NCI-H345 (cell line): ENCODE data around the gene SUN2.
A peak's percentile ranks its signal among the peaks of the same experiment; 100 is the strongest.

Source experiments
- DNase-seq: peaks from one replicate; lab custom pipeline; 2025; lab: John Stamatoyannopoulos, UW

Gene SUN2

DNA sequence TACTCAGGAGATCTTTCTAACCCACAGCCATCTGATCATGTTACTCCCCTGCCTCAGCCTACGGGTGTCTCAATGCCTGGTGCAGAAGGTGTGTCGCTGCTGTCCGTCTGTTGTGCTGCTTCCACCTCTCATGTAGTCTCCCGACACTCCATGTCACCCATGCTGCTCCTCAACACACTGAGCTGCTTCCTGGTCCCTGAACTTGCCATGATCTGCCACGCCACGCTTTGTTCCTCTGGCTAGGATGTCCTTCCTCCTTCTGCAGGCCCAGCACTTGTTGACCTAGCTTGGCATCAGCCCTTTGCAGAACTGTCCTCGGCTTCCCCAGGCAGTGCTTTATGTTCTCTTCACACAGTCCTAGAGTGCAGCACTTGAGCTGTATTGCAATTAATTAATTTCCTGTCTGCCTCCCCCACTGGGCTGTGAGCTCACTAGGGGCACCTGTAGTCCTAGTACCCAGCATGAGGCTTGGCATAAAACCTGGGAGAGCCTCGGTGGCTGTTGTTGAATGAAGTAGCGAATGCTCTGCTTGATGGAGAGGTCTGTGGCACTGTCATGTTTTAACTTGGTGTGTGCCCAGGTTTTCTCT is 40.5 kb downstream of the SUN2 start:
- peak; percentile 23 for DNase-seq

DNA sequence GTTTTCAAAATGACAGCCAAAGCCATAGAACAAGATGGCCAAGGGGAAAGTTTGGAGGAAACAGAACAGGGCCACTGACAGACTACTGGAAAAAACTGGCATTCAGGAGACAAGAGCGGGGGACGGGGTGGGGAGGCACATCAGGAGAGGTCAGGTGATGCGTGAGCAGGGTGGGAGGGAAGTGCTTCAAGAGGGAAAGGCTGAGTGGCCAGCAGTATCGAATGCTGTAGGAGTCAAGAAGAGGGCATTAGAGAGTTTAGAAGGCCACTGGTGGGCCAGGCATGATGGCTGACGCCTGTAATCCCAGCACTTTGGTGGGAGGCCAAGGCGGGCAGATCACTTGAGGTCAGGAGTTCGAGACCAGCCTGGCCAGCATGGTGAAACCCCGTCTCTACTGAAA is 41.9 kb downstream of the SUN2 start:
- no peak for DNase-seq

DNA sequence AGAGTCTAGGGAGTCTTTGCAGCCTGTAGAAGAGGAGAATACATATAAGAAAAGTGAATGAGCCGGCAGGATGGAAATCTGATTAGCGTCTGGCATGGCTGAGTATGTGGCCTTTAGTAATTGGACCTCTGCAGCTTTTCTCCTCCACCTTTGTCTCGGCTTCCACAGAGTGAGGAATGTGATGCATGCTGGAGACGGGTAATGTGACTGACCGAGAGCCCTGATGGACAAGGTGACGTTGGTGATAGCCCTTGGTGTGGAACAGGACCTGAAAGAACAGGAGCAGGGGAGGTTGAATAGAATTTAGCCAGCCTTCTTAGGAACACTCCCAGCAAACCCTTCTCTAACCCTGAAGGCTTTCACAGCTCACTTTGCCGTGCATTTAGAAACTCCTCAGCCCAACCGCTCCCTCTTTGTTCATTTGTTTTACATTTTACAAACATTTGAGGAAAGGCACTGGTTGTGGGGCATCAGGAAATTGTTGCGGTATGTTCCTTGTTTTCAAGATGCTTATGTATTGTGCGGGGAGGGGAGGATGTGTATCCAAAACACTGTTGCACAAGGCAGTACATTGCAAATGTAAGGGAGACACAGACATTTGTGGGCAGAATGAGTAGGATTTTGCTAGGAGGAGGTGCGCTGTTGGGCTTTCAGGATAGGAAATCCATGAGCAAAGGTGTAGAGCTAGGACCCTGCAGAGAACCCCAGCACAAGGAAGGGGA is 43.2 kb downstream of the SUN2 start:
- no peak for DNase-seq

DNA sequence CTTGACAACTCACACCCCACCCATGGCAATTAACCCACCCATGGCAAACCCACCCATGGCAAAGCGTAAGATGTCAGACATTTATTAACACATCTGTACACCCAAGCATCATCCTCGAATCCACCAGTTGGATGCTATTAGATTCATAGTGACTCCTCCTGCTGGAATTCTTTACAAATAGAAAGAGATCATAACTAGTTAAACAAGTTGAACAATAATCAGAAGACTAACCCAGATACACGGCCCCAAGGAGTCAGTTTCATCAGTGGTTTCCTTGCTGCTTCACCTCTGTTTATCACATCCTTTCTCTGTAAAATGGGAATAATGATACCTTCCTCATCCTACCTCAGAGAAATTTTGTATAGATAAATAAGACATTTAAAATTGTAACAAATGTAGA is 44.9 kb downstream of the SUN2 start:
- DNase-seq: no peak

DNA sequence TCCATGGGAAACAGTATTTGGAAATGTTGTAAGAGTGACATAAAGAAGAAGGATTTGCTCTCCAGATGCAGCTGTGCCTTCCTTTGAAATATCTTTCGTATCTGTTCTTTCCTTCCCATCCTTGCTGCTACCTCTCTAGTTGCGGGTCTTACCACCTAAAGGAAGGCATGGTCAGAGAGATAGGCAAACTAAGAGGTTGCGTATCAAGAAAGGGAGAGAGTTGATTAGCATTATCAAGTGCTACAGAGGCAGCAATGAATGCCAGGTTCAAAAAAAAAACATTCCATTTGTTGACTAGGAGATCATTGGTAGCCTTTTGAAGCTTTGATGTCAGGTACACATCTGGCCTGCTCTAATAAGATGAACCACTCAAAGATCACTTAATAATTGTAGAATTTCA is 45.4 kb downstream of the SUN2 start:
- no peak for DNase-seq

DNA sequence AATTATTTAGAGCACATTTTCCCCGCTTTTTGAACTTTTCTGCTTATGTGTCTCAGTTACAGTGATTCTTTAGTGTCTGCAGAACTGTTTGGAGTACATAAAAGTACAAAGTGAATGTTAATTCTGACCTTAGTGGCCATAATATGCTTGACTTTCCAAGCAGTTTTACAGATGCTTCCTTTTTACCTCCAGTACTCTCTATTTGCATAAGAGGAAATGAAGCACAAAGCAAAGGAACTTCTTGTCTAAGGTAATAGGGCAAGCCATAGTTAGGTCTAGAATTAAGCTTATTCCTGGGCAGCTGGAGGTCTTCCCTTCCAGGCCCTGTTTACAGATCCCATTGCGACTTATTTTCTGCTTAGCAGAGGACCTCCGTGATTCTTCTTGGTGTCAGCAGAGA is 46.5 kb downstream of the SUN2 start:
- no peak for DNase-seq

DNA sequence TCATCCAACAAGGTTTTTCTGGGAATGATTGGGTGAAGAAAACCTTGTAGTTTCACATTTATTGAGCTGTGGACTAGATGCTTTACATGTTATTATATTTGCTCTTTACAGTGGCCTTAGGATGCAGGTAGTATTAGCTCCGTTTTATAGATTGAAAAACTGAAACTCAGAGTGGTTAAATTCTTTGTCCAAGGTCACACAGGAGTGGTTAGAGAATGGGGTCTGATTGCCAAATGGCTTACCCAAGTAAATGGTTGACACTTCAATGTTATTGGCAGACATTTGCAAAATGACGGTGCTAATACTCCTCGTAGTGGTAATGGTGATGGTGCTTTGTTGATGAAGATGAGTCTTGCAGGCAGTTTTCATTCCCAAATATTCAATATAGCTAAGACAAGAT is 47.8 kb downstream of the SUN2 start:
- DNase-seq: no peak

DNA sequence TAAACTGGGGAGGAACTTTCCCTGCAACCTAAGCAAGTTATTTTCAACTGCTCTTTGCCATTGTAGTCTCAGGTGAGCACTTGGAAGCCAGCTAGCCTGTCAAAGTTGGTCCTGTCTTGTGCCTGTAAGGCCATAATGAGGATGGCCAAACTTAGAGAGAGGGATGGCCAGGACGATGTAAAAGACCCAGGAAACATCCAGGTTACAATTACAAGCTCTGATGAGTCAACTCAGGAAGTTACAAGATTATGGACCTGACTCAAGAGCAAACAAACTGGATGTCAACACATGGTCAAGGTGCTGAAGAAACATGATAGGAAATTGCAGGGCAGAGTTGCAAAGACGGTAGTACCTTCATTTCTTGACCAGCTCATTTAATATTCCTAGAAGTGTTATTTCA is 48.5 kb downstream of the SUN2 start:
- no peak for DNase-seq

DNA sequence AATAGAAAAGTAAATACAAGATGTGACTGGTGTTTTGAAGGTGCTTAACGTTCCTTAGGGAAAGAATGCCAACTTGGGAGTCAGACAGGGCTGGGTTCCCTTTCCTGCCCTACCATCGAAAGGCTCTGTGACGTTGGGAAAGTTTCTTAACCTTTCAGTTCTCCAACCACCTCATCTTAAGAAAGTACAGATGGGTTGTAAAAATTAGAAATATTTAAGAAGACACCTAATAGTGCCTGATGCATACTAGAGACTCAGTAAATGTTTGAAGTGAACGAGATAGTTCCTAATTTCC is 49.0 kb downstream of the SUN2 start:
- no peak for DNase-seq

DNA sequence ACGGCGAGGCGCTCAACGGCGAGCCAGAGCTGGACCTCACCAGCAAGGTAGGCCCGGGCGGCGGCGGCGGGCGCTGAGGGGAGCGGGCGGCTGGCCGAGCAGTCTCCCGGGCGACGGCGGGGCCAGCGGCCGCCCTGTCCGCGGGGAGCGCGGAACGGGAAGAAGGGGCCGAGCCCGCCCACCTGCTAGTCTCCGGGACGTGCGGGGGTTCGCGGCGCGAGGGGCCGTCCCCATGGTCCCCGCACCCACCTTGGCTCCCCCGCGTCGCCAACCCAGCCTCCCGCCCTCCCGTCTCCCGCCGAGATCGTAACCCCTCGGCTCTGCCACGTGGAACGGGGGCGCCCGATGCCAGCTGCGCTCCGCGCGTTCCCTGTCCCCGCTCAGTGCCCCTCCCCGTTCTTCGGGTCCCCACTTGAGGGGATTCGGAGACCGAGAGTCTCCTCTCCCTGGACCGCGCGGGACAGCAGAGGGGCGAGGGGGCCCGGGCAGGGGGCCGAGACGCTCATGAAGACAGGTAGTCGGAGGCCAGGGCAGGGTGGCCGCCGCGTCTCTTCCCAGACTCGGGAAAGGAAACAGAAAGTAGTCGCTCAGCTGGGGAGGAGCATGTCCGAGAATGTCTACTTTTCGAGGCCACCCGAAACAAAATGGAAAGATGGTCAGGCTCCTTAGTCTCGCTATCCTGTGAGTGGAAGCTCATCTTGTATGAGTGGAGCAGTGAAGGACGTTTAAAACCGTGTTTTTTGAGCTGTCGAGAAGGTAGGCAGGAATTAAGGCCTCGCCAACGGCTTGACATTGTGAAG is 49.5 kb downstream of the SUN2 start:
- DNase-seq: no peak

DNA sequence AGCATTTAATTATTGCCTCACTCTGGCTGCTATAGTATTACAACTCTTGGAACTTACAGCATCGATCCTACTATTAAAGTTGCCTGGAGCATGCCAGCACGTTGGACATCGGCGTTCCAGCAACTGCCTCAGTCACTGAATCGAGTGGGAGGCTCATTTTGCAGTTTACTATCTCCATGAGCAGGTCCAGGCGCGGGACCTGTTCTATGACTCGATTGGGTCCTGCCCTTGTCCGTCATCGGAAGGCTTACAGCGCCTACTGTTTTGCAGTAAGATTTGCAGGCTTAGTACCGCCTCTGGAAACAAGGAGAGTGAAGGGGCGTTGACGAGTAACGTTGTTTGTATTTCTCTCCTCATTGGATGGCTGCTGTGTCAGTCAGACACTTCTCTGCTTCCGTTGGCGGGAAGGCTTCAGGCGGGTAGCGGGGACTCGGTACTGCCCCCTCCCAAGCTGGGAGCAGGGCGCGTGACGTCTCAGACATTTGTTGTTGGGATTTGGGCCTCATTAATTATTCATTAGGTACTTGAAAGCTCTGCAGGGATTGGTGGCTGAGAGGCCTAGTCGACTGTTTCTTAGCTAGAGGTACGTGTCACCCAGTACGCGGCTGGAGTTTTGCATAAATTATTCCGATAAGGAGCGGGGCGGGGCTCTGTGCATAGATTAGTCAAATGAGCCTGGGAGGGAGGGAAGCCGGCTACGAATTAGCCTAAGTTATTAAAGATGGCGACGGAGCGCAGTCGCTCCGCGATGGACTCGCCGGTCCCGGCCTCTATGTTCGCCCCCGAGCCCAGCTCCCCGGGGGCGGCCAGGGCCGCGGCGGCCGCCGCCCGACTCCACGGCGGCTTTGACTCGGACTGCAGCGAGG is 50.3 kb downstream of the SUN2 start, which contains the start of gene GTPBP1:
GTPBP1 (plus strand) TSS at position 710 of the 866 bp plus-strand sequence; CDS start at position 722, 12 bp downstream.
- peak; percentile 99 for DNase-seq

DNA sequence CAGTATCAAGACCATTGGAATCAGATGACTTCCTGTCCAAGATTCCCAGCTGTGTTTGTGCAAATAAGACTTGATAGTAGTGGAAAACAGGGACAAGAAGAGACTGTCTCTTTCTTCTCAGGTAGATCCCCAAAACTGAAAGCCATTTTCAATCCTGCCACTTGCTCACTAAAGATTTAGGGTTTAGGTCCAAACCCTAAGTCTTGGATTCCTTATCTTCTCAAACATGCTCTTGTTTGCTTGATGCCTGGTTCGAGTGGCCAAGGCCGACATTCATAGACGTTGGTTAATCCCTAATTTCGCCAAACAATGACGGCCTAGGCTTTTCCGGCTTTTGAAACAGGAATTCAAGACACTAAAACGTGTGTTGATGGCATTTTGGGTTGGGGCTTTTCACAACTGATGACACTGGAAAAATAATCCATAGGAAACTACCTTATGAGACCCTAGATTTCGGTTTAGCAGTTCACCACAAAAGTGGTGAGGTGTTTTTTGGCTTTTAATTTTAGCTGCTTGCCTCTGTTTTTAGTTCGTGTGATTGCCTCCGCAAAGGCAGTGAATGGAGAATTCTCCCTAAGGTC is 51.1 kb downstream of the SUN2 start:
- DNase-seq: no peak

DNA sequence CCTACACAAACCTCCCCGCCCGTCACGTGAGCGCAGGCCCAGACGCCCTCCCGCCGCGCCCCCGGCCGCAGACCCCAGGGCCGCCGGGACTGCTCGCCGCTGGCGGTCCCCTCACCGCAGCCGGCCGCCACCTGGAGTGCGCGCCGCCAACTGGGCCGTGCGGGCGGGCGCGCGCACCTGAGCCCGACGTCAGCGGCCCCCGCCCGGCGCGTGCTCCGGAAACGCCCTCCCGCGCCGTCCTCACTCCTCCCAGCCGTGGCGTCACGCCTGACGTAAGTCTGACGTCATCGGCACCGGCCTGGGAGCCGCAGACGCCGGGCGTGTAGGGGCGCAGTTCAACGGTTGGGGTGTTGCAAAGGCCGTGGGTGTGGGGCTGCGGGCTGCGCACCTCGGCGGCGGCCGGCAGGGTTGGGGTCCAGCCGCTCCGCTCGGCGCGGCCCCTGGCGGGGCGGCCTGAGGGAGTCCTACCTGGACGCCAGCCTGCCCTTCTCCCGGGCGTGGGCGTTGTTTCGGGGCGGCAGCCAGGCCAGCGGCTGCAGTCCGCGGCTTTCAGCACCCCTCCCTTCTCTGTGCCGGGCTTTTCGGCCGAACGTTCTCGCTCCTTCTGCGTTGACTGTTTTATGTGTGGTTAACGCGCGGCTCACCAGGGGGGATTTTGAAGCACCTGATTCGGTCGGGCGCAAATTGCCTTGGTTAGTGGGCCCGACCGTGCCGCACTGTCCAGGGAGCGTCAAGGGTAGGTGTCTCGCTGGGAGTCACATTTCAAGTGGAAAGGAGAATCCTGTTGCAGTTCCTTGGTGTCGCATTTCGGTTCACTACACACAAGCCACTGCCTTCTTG is 54.8 kb downstream of the SUN2 start, which contains the start of gene JOSD1:
JOSD1 (minus strand) TSS at position 155 of the 840 bp plus-strand sequence. CDS start 956 bp downstream, outside the sequence.
- peak; percentile 91 for DNase-seq

DNA sequence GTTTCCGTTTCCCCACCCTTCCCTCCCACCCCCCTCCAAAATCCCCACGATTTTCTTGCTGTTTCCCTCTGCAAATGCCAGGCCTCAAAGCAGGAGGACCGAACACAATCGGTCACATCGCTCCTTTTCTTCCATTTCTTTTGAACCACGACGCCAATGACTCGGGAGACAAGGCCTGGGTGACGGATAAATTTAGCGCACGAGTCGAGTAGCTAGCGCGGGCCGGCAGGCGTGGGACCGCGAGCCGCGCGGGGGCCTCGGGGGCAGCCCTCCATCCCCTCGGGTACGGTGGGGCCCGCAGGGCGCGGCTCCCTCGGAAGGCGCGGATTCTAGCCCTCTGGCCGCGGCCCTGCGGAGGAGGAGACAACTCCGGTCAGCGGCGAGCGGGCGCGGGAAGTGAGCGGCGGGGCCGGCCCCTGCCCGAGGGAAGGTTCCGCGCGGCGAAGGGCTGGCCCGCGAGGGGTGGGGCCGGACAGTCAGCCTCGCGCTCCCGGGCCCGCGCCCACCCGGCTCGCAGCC is 55.5 kb downstream of the SUN2 start:
- DNase-seq: no peak

DNA sequence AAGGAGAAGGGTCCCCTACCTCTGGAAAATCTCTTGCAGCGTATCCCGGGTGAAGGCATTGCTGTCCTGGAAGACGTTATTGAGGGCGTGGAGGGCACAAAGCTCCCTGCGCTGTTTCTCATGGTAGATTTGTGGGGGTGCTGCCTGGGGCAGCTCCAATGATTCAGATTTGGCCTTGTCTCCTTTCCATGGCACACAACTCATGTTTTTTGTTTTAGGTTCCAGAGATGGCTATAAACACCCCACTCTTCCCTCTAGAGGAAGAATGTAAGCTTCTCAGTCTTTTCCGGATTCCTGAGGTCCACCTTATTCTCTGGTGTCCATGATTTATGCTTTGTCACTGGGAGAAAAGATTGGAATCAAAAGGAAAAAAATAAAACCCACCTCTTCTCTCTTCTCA is 56.0 kb downstream of the SUN2 start:
- DNase-seq: no peak

DNA sequence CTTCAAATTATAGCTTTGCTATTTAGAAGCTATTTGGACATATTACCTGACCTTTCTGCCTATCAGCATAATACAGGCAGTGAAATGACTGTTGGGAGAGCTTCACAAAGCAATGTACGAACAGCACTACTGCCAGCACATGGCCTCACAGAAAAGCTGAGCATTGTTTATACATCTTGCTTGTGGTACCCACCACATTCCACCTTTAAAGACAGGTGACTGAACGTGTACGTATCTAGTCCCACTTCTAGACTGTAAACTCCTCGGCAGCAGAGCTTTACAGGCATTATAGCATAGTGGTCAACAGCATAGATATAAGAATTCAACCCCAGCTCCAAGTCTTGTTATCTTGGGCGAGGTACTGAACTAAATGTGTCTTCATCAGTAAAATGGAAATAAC is 56.7 kb downstream of the SUN2 start:
- no peak for DNase-seq

DNA sequence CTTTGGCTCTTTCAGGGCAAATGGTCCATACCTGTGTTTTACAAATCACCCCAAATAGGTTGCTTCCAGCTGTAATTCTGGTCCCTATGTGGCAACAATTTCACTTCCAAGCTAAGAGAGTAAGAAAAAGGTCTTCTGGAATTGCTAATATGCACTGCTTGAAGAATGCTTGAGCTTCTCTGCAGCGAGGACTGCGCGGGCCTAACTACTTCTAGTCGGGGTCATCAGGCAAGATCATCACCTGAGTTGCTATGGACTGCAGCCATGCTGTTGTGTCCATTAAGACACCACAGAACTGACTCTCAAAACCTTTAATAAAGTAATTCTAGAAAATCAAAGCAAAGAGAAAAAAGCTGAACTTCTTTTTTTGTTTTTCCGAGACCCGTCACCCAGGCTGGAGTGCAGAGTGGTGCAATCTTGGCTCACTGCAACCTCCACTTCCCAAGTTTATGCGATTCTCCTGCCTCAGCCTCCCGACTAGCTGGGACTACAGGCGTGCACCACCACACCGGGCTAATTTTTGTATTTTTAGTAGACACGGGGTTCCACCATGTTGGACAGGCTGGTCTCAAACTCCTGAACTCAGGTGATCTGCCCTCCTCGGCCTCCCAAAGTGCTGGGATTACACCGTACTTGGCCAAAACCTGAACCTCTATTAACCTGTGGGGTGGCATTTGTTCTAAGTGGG is 57.2 kb downstream of the SUN2 start:
- DNase-seq: no peak

DNA sequence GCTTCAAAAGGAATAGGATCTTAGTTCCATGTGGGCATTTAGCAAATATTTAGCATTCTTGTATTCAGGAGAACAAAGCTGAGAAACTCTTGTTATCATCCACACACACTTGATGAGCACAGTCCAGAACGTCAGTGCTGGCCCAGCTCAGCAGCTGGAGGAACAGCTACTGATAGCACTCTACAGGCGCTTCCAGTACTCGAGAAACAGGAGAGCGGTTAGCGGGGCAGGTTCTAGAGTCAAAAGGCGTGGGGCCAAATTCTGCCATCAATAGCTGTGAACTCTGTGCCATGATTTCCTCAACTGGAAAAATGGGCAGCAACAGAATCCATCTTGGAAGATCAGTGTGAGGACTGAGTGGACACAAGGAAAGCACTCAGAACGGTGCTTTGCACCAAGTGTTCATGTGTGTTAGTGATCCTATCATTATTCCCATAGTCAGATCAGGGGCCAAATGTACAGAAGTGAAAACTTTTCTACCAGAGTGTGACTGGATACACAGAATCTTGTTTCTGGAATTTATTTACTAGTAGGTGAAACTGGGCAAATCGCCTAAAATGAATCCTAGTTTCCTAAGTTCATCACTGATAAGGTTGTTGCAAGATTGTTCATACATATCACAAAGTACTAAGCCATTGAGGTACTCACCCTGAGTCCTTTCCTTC is 58.2 kb downstream of the SUN2 start:
- DNase-seq: no peak

DNA sequence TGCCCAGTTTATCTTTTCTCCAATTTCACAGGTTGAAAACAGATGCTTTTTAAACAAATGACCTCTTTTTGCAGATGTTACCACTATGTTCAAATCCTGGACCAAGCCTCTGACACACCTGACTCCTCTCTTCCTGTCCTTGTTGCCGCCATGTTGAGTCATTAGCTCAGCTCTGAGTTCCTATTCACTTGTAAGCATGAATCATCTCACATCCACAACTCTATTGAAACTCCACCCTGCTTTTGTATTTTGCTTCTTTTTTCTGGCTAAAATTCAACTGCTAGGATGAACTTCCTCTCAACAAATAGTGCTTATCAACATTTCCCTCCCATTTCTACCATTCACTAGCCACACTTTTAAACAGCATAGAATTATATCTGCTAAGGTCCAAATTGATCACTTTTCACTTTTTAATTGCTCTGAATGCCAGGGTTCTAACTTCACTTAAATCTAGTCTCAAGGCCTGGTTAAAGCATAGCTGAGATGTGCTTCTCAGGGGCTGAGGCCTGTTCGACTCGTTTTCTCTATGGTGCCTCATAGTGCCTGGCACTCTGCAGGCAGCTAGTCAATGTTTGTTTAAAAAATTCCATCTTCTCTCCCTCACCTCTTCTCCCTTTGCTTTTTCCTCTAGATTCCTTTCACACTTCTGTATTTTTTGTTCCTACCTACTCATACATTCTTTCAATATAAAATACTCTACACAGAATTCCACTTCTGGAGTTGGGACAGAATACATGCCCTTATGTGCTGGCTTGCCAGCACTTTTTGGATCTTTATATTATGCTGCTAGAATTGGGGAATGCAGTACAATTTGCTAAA is 59.0 kb downstream of the SUN2 start:
- DNase-seq: no peak
